Vagina (tissue), 2 donors: Measurements from ENCODE around the gene ADAT1.

ENCODE experiments used
- POLR2A ChIP-seq, 2 donors: fragments of 450-650 bp; IDR thresholded peaks; one replicate each; pipeline ENCODE4 v1.6.1; 2017; ENCODE audit warnings: antibody characterized with exemption in 2 of 2, mild to moderate bottlenecking in 2 of 2, moderate library complexity in 2 of 2
- POLR2AphosphoS5 ChIP-seq, 2 donors: sonication (generic); formaldehyde crosslinking; IDR thresholded peaks; one replicate each; pipeline ENCODE4 v1.9.0; 2017; ENCODE audit warnings: antibody characterized with exemption in 2 of 2, mild to moderate bottlenecking in 2 of 2, low read depth in 1 of 2; ENCODE audit not compliant: insufficient read depth in 1 of 2

GRCh38 chr16:75570396-75571065 lies 52.5 kb downstream of the ADAT1 start:
- TF ChIP-seq POLR2AphosphoS5 (IDR thresholded peaks at IDR 0.05; ENCODE audit: insufficient read depth in 1 of 2, low read depth in 1 of 2): no peak
- no peak for TF ChIP-seq POLR2A (IDR thresholded peaks at IDR 0.05)
